Measurements from ENCODE around the gene PDXP.

PDXP gene

GRCh38 chr22:37629928-37630327, 28.6 kb upstream of the PDXP start:
- no peak for DNase-seq

DNA sequence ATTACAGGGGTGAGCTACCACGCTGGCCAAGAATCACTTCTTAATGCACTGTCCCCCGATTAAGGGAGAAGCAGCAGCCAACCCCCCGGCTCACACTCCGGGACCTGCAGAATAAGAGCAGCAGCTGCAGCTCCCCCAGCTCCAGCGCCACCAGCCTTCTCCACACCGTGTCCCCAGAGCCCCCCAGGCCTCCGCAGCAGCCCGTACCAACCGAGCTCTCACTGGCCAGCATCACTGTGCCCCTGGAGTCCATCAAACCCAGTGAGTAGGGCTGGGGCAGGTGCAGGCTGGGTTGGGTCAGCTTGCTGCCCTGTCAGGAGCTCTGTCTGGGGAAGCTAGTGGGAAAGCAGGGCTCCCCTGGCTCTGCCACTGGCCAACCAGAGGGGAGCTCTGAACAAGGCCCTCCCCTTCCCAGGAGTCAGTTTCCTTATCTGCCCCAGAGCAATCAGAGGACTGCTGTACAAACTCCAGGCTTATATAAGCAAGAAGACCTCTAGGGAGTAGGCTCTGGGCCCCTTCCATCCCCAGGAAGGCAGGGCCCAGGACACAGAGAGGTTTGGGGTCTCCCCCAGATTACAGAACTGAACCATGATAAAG, 27.6 kb upstream of the PDXP start:
- no peak for DNase-seq

DNA sequence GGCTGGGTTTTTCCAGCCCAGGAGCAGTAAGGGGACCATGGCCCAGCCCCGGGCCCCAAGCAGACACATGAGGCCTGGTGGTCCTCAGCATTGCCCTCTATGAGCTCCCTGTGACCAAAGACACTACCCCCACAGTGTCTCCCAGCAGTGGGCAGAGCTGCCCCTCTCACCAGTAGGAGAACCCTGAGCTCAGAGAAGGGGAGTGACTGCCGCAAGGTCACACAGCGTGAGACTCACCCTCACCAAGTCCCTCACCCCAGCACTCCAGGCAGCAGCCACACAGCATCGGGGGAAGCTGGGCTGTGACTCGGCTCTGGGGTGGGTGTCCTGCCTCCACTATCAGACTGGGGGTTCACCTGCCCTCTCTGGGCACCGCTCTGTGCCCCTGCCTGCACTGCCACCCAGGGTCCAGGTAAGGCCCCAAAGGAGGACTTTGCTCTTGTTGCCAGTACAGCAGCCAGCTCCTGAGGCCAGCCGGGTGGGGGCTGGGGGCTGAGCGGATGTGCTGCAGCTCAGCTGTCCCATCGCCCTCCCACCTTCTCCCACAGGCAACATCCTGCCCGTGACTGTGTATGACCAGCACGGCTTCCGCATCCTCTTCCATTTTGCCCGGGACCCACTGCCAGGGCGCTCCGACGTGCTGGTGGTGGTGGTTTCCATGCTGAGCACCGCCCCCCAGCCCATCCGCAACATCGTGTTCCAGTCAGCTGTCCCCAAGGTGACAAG, 26.9 kb upstream of the PDXP start:
- DNase-seq = no peak

DNA sequence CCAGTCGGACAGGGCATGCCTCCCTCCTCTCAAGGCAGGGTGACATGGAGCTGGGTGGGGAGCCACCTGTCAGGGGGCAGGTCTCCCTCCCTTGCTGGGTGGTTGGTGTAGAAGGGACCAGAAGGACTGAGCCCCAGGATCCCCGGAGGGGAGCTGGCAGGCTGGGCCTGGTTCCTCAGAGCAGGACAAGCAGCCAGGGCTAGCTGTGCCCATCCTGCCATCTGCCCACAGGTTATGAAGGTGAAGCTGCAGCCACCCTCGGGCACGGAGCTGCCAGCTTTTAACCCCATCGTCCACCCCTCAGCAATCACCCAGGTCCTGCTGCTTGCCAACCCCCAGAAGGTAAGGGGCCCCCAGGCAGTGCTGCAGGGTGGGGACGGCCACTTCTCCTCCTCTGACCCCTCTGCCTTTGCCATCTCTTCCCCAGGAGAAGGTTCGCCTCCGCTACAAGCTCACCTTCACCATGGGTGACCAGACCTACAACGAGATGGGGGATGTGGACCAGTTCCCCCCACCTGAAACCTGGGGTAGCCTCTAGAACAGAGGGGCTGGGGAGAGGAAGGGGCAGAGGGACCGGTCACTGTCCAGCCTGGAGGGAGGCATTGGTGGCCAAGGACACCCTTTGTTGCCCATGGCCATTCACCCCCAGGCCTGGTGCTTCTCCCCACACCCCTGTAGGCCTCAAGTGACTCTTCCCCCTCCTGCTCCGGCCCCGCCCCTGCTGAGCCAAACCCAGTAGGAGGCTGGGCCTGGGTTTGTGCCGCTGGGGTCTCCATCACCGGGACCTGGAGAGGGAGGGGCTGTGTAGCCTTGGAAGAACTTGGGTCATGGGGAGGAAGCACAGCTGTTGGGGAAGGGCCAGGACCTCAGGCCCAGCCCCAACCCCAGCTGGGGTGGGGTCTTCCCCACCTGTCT, 26.1 kb upstream of the PDXP start:
- no peak for DNase-seq

DNA sequence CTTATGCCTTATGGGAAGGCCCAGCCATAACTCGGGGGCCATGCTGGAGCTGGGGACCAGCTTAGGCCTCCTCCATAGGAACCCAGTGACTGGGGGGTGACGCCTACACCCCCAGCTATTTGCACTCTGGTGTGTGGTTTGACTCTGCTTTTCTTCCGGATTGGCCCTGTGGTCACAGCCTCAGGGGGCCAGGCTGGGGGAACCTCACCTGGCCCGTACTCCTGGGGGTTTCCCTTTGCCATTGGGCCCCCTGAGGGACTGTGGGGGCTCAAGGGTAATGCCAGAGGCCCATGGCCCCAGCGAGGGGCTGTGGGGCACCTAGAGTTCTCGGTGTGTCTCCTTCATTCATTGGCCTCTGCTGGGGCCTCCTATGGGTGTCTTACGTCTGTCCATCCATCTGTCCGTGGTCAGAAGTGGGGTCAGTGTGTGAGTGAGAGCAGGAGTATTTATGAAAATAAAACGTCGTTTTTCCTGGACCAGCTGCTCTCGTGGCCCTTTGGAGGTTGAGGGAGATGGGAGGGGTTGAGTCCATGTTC, 25.4 kb upstream of the PDXP start:
- no peak for DNase-seq

DNA sequence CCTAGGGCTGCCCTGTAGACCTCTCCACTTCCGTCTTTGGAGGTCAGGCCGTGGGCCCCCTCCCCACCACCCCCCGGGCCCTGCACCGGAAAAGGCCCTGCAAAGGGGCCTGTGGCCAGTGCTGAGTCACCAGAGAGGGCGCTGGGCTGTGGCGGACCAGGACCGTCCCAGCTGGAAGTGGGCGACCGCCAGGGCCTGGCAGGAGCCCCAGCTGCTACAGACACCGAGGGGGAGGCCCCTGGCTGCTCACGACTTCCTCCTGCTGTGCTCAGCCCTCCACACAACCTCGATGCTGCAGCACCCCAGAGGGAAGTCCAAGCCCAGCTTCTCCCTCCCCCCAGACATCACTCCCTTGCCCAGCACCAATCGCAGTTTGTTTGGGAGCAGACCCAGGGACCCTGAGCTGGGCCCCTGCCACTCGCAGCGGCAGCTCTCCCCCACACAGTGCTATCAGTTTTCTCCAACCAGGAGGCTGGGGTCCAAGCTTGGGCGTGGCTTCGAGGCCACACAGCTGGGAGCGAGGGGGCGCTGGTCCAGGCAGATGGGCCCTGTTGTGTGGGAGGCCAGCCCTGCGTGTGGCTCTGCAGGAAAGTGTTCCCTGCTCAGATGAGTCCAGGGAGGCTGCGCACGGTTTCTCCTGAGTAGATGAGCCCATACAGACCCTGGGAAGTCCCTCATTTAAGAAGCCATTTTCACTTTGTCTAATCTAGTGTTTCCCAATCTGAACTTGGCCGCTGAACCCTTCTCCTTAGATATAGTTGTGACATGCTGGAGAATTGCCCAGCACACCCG, 24.7 kb upstream of the PDXP start:
- DNase-seq = peak; percentile 94

GRCh38 chr22:37634417-37634924, 24.1 kb upstream of the PDXP start:
- DNase-seq = no peak

- no peak for DNase-seq
Measured at GRCh38 chr22:37635157-37635556, 23.4 kb upstream of the PDXP start.

GRCh38 chr22:37636186-37636948, 22.2 kb upstream of the PDXP start:
- no peak for DNase-seq

GRCh38 chr22:37636949-37637273, 21.6 kb upstream of the PDXP start:
- DNase-seq = no peak

DNA sequence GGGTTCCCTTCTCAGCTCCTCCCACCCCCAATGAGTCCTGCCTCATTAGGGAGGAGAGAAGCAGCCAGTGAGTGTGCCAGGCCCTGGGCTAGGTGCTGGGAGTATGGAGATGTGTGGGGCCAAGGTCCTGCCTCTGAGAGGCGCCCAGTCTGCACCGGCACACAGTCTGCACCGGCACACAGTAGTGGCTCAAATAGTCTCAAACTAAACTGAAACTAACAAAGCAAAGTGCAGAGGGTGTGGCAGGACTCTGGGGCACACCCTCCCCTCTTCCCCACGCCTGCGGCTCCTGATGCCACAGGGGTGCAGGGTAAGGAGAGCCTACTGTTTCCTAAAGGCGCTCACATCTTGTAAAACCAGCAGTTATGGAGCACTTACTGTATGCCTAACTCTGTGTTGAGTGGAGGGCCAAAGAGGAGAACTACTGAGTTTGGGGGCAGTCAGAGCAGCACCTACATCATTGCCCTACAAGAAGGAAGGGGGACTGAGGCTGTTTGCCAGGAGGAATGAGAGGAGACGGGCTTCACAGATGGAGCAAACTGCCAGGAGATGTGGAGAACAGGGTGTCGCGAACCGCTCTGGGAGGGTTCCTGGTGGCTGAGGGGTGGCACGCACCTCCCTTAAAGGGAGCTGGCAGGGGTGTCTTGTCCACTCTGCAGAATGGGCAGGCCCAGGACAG, 20.0 kb upstream of the PDXP start:
- no peak for DNase-seq

DNA sequence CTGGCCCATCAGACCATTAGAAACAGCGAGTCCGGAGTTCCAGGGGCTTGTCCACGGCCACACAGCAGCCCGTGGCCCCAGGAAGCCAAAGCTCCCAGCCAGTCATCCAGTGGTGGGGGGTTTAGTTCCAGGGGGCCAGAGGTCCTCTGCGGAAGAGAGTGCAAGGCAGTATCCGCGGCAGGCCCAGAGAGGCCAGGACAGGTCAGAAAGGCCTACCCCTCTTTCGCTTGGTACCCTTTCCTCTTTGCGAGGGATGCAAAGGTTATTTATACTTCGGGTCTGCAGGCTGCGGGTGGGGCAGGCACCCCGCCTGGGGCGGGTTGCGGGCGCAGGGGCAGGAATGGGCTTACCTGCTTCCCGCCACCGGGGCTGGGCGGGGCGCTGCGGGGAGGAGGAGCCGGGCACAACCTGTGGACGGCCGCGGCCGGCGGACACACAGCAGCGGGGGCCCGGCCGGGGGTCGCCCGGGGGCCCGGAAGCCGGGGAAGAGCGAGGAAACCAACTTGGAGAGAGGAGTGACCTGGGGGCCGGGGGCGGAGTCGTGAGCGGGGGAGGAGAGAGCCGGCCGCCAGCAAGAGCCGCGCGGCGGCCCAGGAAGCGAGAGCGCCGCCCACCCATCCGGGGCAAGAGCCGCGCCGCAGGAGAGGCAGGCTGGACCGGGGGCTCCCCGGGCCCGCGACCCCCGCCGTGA, 19.3 kb upstream of the PDXP start, which contains the start of gene SH3BP1:
TSS of gene SH3BP1 (plus strand) at position 600 of the 691 bp plus-strand sequence. CDS start 119 bp downstream, outside the sequence.
- DNase-seq = peak; percentile 69

DNA sequence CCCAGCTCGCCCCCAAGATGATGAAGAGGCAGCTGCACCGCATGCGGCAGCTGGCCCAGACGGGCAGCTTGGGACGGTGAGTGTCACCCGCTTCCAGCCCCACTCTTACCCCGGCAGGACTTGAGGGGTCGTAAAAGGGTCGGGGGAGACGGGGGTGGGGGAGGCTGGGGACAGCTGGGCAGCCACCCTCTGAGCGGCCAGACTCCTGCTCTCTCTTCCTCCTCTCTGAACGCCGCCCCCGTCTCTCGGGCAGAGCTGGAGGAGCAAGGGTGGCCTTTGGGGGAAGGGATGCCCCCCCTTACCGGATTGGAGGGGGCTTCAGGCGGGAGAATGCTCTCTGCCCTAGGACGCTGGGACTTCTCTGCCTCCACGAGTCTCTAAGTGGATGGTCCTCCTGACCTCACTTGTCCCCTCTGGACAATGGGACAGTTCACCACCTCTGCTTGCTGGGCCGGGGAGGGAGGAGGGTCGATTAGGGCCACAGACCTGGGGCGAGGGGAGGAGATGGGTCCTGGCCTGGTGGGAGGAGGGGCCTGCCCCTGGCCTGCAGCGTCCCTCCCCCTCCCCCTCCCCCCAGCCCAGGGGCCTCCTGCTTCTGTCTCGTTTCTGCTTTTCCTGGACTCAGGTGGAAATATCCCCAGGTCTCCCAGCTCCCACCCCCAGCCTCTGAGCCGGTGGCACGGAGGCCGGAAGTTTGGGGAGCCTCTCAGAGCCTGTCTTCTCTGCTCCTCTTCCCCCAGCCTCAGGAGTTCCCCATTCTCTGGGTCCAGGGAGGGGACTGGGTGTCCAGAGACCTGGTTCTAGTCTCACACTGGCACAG, 18.5 kb upstream of the PDXP start:
- DNase-seq = no peak

DNA sequence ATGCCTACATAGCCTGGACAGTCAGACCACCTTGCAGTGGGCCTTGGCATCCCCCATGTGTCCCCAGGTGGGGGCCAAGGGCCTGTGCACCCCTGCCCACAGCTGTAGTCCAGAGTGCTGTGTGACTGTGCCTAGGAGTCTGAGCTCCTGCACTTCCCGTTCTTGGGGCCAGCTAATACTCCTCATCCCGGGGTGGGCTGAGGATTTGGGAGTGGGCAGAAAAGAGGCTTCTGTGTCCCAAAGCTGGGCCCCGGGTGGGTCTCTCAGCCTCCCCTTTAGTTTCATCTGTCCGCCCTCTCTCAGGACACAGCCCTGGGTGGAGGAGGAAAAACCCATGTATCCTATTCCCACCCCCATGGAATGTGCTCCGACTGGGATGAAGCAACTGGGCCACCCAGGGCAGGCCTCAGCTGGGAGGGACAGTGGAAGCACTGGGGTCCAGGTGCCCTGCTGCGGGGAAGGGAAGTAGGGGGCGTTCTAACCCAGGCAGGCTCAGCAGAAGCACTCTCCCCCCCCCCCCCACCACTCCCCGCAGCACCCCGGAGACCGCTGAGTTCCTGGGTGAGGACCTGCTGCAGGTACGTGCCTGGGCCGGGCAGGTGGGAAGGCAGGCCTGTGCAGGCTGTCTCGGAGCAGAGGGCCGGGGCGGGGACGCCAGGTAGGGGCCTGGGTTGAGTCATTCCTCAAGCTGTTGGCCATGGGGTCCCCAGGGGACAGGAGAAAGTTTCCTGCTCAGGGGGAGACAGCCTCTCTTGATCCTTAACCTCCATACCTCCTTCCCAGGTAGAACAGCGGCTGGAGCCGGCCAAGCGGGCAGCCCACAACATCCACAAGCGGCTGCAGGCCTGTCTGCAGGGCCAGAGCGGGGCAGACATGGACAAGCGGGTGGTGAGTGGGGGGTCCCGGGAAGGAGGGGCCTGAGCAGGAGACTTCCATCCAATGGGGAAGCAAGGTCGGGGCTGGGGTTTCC, 17.6 kb upstream of the PDXP start:
- no peak for DNase-seq

DNA sequence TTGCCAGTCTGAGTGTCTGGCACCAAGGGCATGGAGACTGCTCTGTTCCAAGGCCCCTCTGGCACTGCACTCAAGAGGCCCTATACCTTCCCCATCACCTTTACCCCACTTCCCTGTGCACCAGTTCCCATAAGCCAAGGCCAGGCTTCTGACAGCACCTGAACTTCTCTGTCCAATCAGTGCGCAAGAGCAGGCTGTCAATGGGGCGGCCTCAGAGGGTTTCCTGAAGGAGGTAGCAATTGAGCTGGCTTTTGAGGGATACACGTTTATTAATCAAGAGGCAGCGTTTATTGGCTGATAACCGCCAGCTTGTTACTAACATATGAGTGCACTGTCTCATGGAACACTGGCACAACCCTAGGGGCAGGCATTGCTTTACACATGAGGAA, 17.0 kb upstream of the PDXP start:
- no peak for DNase-seq

GRCh38 chr22:37643225-37643847, 15.2 kb upstream of the PDXP start:
- DNase-seq = peak; percentile 91

DNA sequence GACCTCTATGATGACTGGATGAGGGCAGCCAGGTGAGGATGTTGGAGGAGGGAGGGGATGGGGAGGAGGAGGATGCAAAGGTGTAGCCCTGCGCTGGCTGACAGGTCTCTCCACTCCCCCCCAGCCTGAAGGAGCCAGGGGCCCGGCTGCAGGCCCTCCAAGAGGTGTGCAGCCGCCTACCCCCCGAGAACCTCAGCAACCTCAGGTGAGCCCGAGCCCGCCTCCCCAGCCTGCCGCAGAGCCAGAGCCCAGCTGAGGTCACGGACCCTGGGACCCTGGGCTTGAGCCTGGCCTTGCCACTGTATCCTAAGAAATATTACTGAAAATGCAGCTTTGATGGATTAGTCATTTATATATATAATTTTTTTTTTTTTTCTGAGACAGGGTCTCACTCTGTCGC, 11.2 kb upstream of the PDXP start:
- no peak for DNase-seq

GRCh38 chr22:37647928-37648327, 10.6 kb upstream of the PDXP start:
- no peak for DNase-seq
